ENCODE measurements around the gene MDC1. TPM values are rescaled to one million over a fixed set of nuclear protein-coding genes. Genes with fewer than 3 reads are reported as not detected.

Gene MDC1
- total and polyA plus RNA-seq, 2 of the 13 experiments (the other 11 are each of a cell fraction or from before 2014, with no cell fraction given), result 8.4 to 14.0 TPM

- TF ChIP-seq ZBTB39 (CRISPR knock-in tag; IDR thresholded peaks at IDR 0.05), result 0 out of 2 replicates have a peak, but pooled peaks have one; percentile 39
- TF ChIP-seq XRCC5 (optimal IDR thresholded peaks at IDR 0.05; ENCODE audit: low read length), result peak; percentile 99
- peak; percentile 89 for TF ChIP-seq ZNF598 (CRISPR knock-in tag; IDR thresholded peaks at IDR 0.05; ENCODE audit: borderline replicate concordance)
- no peak; the same call in 1 of the 2 replicates for TF ChIP-seq NKX3-1 (CRISPR knock-in tag; IDR thresholded peaks at IDR 0.05)
- peak; percentile 82; the same call in 1 of the 2 replicates for TF ChIP-seq RBFOX2 (IDR thresholded peaks at IDR 0.05; ENCODE audit: low read depth, low read length)
- TF ChIP-seq HDAC1 (CRISPR knock-in tag; IDR thresholded peaks at IDR 0.05), result peak; percentile 99
- peak; percentile 53; the same call in 1 of the 2 replicates for TF ChIP-seq ZNF281 (CRISPR knock-in tag; IDR thresholded peaks at IDR 0.05; ENCODE audit: borderline replicate concordance)
- TF ChIP-seq ZNF773 (CRISPR knock-in tag; IDR thresholded peaks at IDR 0.05; ENCODE audit: borderline replicate concordance), result no peak
- TF ChIP-seq NFYB (CRISPR knock-in tag; IDR thresholded peaks at IDR 0.05), result peak; percentile 98
- no peak for TF ChIP-seq HNRNPH1 (optimal IDR thresholded peaks at IDR 0.05; ENCODE audit: low read depth, low read length)
- TF ChIP-seq ZNF781 (CRISPR knock-in tag; IDR thresholded peaks at IDR 0.05; ENCODE audit: borderline replicate concordance, not compliant biosample characterization), result no peak
- TF ChIP-seq EED (CRISPR knock-in tag; IDR thresholded peaks at IDR 0.05), result peak; percentile 52; the same call in 1 of the 2 replicates
- TF ChIP-seq ZEB1 (IDR thresholded peaks at IDR 0.05; ENCODE audit: insufficient replicate concordance, low read depth), result peak; percentile 67
- TF ChIP-seq ZNF207 (IDR thresholded peaks at IDR 0.05; ENCODE audit: borderline replicate concordance), result no peak
- TF ChIP-seq NCOA5 (CRISPR knock-in tag; IDR thresholded peaks at IDR 0.05), result no peak
- peak; percentile 59; the same call in 1 of the 2 replicates for TF ChIP-seq AFF4 (CRISPR knock-in tag; IDR thresholded peaks at IDR 0.05)
- TF ChIP-seq ARNT2 (CRISPR knock-in tag; IDR thresholded peaks at IDR 0.05; ENCODE audit: low read depth), result peak; percentile 97
- TF ChIP-seq MXD3 (CRISPR knock-in tag; IDR thresholded peaks at IDR 0.05), result peak; percentile 90
- peak; percentile 99 for TF ChIP-seq MAFF (IDR thresholded peaks at IDR 0.05; ENCODE audit: low read depth, low read length)
Measured at GRCh38 chr6:30717129-30717844, at the start of gene MDC1 (continued).

All from HepG2 (cell line).